PC-3 (cell line): Measurements from ENCODE around the gene FGD5.

Experiments used
- CTCF ChIP-seq: fragments of 300-600 bp; sonication (generic); conservative IDR thresholded peaks from 2 replicates; pipeline ENCODE4 v1.5.1; 2017; ENCODE audit warnings: antibody characterized with exemption, low read depth, mild to moderate bottlenecking, low read length
- EZH2 ChIP-seq: fragments of 300-600 bp; sonication (generic); IDR thresholded peaks from one replicate; pipeline ENCODE4 v1.6.1; 2017; ENCODE audit warnings: antibody characterized with exemption, mild to moderate bottlenecking, low read length; ENCODE audit not compliant: unreplicated experiment
- EZH2phosphoT487 ChIP-seq: fragments of 300-600 bp; sonication (generic); IDR thresholded peaks from 2 replicates; pipeline ENCODE4 v1.6.1; 2018; ENCODE audit warnings: mild to moderate bottlenecking, antibody characterized with exemption, low read length, borderline replicate concordance

GRCh38 chr3:14967285-14967684 is 148.5 kb downstream of the FGD5 start:
- TF ChIP-seq CTCF (no peak), EZH2 (no peak), EZH2phosphoT487 (no peak)
